Esophagus squamous epithelium (tissue), 4 donors: ENCODE results near the gene CBFA2T3.

Experiments used
- CTCF ChIP-seq, 6 experiments: fragments of 450-650 bp in 4 of 6; fragments of 200-600 bp in 2 of 6; sonication (generic) in 2 of 6; IDR thresholded peaks; one replicate each; pipeline ENCODE4 v1.5.1; 2016 to 2019; ENCODE audit warnings: antibody characterized with exemption in 6 of 6, mild to moderate bottlenecking in 4 of 6, moderate library complexity in 4 of 6
- POLR2A ChIP-seq, 4 donors: fragments of 450-650 bp; IDR thresholded peaks; one replicate each; pipeline ENCODE4 v1.6.1; 2017; ENCODE audit warnings: antibody characterized with exemption in 4 of 4, mild to moderate bottlenecking in 4 of 4, moderate library complexity in 3 of 4

- TF ChIP-seq POLR2A (IDR thresholded peaks at IDR 0.05) (no peak), CTCF (IDR thresholded peaks at IDR 0.05) (no peak)
These were observed 106.2 kb downstream of the CBFA2T3 start for GRCh38 chr16:88870608-88871348.
